ENCODE measurements around the gene DHRS4.

The DHRS4 gene

GRCh38 chr14:23922545-23922944 is 31.0 kb upstream of the DHRS4 start:
- in situ Hi-C loops (cut with MboI; ENCODE audit: low sequenced_read_pairs, unreplicated experiment) = no loop called here
- TF ChIP-seq CTCF (IDR thresholded peaks at IDR 0.05; ENCODE audit: borderline replicate concordance, control extremely low read depth, extremely low read depth, insufficient read depth, missing control alignments) = no peak
- no peak for DNase-seq (ENCODE audit: low spot score)

- in situ Hi-C loops (cut with MboI; ENCODE audit: low sequenced_read_pairs, unreplicated experiment) = no loop called here
- TF ChIP-seq CTCF (IDR thresholded peaks at IDR 0.05; ENCODE audit: borderline replicate concordance, control extremely low read depth, extremely low read depth, insufficient read depth, missing control alignments) = no peak
- DNase-seq (ENCODE audit: low spot score) = no peak
Measured at GRCh38 chr14:23925523-23926075, 28.0 kb upstream of the DHRS4 start.

DNA sequence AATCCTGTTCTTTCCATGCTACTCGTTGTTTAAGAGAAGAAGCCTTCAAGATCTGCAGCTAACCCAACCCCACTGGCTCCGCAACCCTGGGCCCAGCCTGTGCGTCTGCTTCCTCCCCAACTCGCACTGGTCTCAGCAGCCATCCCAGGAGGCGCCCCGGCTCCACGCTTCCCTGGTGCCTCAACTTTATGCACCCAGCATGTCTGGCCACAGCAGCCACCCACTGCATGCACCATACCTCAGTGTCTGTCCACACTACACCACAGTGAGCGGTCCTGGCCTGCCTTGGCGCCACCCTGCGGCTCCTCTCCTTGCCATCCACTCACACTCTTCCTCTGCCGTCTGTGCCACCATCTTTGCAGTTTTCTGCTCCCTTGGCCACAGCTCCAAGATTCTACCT is 27.0 kb upstream of the DHRS4 start:
- TF ChIP-seq CTCF (IDR thresholded peaks at IDR 0.05; ENCODE audit: borderline replicate concordance, control extremely low read depth, extremely low read depth, insufficient read depth, missing control alignments) = no peak
- in situ Hi-C loops (cut with MboI; ENCODE audit: low sequenced_read_pairs, unreplicated experiment) = no loop called here

DNA sequence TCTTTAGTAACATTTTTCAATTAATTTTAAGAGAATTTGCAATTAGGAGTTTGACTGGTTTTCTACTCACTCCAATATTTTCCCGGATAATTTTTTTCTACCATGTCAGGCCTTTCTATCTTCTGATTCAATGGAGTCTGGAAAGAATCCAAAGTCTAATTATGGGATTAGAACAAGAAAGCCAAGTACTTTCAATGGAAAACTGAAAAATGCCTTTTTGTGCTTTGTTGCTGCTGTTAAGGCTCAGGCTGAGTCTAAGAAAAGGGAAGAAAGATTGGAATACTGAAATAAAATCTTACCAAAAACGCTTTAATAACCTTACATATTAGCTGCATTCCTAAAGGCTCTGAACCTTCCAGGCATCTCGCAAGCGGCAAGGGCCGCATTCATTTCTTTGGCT is 24.4 kb upstream of the DHRS4 start:
- TF ChIP-seq CTCF (IDR thresholded peaks at IDR 0.05; ENCODE audit: borderline replicate concordance, control extremely low read depth, extremely low read depth, insufficient read depth, missing control alignments) = no peak
- in situ Hi-C loops (cut with MboI; ENCODE audit: low sequenced_read_pairs, unreplicated experiment) = no loop called here
- no peak for DNase-seq (ENCODE audit: low spot score)

More for the DNA sequence above, 27.0 kb upstream of the DHRS4 start:
- no peak for DNase-seq (ENCODE audit: low spot score)

DNA sequence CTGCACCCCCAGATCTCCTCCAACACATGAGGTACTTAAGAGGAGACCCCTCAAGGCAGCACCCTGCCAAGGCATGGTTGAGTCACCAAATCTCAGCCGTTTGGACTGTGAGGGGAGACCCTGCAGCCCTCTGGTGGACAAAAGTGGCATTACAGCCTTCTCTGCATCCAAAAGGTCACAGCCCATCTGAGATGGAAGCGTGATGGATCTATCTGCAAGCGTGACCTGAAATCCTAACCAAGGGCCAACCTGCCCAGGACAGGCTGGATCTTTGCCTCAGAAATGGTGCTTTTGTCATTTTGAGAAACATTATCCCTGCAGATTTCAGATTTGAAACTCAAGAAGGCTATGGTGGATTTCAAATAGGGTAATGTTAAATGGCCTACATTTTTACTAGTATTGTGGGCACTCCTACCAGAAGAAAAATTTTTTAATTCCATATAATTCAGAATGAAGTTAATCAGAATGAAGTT is 23.7 kb upstream of the DHRS4 start:
- in situ Hi-C loops (cut with MboI; ENCODE audit: low sequenced_read_pairs, unreplicated experiment) = no loop called here
- peak; percentile 81 for DNase-seq (ENCODE audit: low spot score)
- TF ChIP-seq CTCF (IDR thresholded peaks at IDR 0.05; ENCODE audit: borderline replicate concordance, control extremely low read depth, extremely low read depth, insufficient read depth, missing control alignments) = peak; percentile 80

GRCh38 chr14:23930742-23931141 is 22.8 kb upstream of the DHRS4 start:
- no peak for DNase-seq (ENCODE audit: low spot score)
- TF ChIP-seq CTCF (IDR thresholded peaks at IDR 0.05; ENCODE audit: borderline replicate concordance, control extremely low read depth, extremely low read depth, insufficient read depth, missing control alignments) = no peak
- in situ Hi-C loops (cut with MboI; ENCODE audit: low sequenced_read_pairs, unreplicated experiment) = no loop called here
